MM.1S (cell line): ENCODE data around the gene MARCO.

Source experiments
- EZH2 ChIP-seq: fragments of 300-600 bp; sonication (generic); optimal IDR thresholded peaks from 2 replicates; pipeline ENCODE3; 2017; ENCODE audit warnings: low read depth, mild to moderate bottlenecking, antibody characterized with exemption, low read length, mixed read lengths
- EZH2phosphoT487 ChIP-seq: fragments of 300-600 bp; sonication (generic); IDR thresholded peaks from 2 replicates; pipeline ENCODE4 v1.6.1; 2018; ENCODE audit warnings: antibody characterized with exemption, low read length
- TF ChIP-seq, protein P1 (sequence below): fragments of 300-600 bp; sonication (generic); IDR thresholded peaks from 2 replicates; pipeline ENCODE4 v1.5.1; 2016; ENCODE audit warnings: antibody characterized with exemption, low read length, mixed read lengths

DNA sequence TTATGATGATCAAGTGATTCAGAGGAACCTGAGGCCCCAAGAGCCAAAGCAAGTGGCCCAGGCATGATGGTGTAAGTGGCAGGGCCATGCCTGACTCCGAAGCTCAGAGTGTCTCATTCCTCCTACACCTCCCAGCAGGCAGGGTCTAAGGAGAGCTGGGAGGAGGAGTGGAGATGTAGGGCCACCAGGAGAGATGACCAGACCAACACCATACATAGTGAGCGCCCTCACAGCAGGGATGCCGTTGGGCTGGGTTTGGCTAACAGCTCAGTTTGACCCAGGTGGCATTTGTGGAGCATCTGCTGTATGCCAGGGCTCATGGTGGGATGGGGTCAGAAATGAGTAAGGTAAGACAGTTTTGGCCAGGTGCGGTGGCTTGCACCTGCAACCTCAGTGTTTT lies 80.7 kb downstream of the MARCO start:
- TF ChIP-seq, protein P1, sequence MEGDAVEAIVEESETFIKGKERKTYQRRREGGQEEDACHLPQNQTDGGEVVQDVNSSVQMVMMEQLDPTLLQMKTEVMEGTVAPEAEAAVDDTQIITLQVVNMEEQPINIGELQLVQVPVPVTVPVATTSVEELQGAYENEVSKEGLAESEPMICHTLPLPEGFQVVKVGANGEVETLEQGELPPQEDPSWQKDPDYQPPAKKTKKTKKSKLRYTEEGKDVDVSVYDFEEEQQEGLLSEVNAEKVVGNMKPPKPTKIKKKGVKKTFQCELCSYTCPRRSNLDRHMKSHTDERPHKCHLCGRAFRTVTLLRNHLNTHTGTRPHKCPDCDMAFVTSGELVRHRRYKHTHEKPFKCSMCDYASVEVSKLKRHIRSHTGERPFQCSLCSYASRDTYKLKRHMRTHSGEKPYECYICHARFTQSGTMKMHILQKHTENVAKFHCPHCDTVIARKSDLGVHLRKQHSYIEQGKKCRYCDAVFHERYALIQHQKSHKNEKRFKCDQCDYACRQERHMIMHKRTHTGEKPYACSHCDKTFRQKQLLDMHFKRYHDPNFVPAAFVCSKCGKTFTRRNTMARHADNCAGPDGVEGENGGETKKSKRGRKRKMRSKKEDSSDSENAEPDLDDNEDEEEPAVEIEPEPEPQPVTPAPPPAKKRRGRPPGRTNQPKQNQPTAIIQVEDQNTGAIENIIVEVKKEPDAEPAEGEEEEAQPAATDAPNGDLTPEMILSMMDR, result no peak
- TF ChIP-seq EZH2, result no peak
- TF ChIP-seq EZH2phosphoT487, result no peak
